ENCODE measurements around the gene PSMD5.

The PSMD5 gene

DNA sequence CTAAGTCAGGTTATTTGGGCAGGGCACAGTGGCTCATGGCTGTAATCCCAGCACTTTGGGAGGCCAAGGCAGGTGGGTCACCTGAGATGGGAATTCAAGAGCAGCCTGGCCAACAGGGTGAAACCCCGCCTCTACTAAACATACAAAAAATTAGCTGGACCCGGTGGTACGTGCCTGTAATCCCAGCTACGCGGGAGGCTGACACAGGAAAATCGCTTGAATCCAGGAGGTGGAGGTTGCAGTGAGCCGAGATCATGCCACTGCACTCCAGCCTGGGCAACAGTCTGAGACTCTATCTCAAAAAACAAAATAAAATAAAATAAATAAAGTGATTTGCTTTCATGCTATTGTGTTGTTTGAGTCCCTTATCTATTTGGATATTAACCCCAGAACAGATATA is 41.3 kb downstream of the PSMD5 start:
- no peak for DNase-seq

GRCh38 chr9:120792898-120793765 is 49.6 kb downstream of the PSMD5 start, which contains the start of gene FBXW2:
Gene FBXW2, minus strand, starts transcription at chr9:120793416. Its CDS starts 5,158 bp downstream, at chr9:120788258.
- DNase-seq: peak; percentile 76

DNA sequence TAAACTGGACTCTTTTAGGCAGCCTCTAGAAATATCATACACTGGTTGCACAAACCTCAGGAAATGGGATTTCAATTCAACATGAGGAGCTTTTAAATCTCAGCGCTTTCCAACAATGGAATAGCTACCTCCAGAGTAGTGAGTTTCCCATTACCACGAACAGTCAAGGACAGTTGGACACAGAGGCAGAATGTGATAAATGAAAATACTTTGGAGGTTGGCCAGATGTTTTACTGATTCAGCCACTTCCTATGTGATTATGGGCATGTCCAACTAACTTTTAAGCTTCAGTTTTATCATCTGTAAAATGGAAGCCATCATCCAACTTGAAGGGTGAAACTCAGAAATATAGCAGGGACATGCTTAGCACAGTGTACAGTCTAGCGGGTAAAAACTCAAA is 51.6 kb downstream of the PSMD5 start:
- no peak for DNase-seq

DNA sequence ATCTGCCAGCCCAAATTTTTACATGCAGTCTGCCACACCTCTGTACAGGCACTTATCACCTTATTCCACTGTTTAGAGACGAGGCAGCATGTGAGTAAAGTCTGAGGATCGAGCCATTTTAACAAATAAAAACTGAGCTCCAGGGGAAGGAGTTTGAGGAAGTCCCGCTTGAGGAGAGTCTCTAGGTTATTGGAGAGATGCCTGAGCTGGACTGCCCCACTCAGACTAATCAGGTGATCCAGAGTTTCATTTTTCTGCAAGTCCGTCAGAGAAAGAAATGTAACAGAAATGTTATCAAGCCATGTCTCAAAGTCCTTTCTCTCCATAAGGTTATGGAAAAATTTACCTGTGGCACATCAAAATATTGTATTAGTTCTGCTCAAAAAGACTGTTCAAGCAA is 54.8 kb downstream of the PSMD5 start:
- DNase-seq: no peak

DNA sequence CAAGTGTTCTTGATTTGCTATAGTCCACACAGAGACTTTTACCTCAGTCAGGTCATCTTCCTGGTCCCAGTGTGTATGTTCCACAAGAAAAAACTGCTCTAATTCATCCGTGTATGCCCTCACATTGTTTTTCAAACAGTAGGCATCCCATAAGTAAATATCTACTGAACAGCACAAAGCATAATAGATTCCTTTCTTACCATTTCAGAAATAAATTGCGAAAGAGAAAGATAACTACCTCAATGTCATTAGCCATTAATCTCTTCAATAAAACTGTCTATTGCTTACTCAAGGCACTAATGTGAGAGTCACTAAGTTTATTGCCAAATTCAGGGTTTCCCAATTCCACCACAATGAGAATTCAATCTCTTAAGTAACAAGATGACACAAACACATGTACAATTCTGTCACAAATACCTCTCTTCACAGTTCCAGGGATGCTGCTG is 59.1 kb downstream of the PSMD5 start:
- DNase-seq: no peak

DNA sequence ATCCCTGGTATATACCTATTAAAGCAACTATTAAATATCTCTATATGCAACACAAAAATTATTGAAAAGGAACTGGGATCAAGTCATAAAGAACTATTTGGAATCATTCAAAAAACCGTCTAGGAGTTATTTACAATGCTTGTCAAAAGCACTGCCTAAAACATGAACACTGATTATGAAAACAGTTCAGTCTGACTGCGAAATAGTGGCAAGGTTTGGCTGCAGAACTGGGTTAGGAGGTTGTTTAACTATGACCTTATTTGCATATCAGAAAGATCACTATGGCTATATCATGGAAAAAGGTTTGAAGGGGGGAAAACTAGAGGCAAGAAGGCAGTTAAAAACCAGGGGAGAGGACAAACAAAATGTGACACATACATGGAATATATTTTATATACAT is 61.5 kb downstream of the PSMD5 start:
- no peak for DNase-seq

DNA sequence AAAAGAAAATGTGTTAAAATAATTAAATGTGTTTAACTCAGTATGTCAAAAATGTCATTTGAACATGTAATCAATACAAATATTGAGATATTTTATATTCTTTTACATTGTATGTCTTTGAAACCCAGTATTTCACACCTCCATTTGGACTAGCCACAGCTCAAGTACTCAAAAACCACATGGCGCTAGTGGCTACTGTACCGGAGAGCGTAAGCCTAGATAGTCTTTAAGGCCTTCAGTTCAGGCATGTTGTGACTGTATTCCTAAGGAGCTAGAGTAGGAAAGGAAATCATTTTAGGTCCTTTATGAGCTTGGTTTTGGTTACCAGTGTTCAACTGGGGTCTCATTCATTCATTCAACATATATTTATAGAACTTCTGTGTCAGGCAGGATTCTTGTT is 62.4 kb downstream of the PSMD5 start:
- no peak for DNase-seq

GRCh38 chr9:120779227-120779626 is 63.5 kb downstream of the PSMD5 start:
- no peak for DNase-seq

- no peak for DNase-seq
Observed at GRCh38 chr9:120778758-120779157, 64.0 kb downstream of the PSMD5 start.

- DNase-seq: no peak
Observed at GRCh38 chr9:120777229-120777628, 65.5 kb downstream of the PSMD5 start.

DNA sequence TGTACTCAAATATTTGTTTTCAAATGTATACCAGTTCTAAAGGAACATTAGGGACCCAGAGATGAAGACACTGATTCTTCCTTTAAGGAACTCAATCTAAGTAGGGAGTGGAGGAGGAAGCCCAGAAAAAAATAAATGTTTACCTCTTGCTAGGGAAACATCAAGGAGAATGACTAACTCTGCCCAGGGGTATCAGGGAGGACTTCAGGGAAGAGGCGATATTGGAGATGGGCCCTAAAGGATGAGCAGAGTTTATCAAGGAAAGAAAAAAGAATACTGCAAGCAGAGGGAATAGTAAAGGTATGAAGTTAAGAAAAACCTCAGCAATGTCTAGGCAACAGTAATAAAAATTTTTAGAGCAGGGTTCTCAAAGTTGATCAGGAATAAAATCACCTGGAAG is 65.9 kb downstream of the PSMD5 start:
- DNase-seq: no peak

DNA sequence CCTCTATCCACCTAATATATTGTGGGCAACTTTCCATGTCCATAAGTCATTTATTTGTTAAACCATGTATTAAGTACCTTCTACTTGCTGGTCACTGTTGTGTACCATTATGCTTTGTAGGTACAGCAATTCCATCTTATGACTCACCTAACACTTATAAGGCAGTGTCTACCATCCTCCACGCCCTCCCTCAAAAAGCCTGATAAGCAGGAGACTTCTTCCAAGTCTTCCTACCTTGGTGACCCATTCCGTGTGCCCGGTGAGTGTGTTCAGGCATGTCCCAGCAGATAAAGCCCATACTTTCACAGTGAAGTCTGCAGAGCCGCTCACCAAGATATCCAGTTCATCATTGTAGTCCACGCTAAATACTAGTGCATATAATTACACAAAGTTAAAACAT is 66.9 kb downstream of the PSMD5 start:
- DNase-seq: no peak

GRCh38 chr9:120774719-120775118 is 68.0 kb downstream of the PSMD5 start:
- DNase-seq: no peak

DNA sequence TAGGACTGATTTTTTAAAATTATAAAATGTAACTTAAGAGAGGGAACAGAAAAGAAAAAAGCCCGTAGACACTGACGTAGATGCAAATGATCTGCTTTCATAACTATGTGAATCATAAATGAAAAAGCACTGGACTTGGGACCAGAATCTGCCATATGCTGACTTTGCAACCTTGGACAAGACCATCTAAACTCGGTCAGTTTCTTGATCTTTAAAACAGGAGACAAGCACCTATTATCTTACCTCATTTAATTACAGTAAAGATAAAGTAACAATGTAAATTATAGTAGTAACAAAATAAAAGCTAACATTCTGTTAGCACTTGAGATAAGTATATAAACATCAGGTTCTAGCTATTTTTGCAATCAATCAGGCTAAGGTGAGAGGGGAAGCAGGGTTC is 69.5 kb downstream of the PSMD5 start:
- no peak for DNase-seq

- no peak for DNase-seq
Observed at GRCh38 chr9:120770931-120771330, 71.8 kb downstream of the PSMD5 start.

DNA sequence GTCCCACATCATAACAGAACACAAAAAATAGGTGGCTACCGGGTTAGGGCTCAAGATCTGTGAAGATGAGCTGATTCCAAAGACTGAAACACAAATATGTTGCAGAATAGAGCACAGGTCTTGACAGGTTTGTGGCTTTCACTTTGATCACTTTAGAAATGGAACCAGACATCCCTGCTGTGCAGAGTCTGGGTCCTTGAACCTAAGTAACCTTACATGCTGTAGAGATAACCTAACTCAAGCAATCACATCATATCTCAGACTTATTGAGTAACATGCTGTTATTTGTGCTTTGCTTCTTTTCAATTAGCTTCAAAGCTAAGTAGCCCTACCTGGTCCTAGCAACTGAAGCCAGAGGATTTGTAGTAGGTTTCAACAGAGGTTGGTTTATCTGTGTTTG is 73.8 kb downstream of the PSMD5 start:
- DNase-seq: no peak

- DNase-seq: no peak
Observed at GRCh38 chr9:120768247-120768646, 74.5 kb downstream of the PSMD5 start.

- no peak for DNase-seq
Observed at GRCh38 chr9:120767451-120767850, 75.3 kb downstream of the PSMD5 start.
